Stimulated activated CD8-positive, alpha-beta memory T cell treated with anti-CD3 and anti-CD28 coated beads, Interleukin-15, amount 100 ng/mL, for 48 hours (primary cell): ENCODE measurements around the gene PPM1H.
A peak's percentile ranks its signal among the peaks of the same experiment; 100 is the strongest.

Experiments
- DNase-seq, 2 donors: peaks; one replicate each; pipeline ENCODE4 v3.0.0-alpha.2; 2020; ENCODE audit warnings: low read depth in 2 of 2

The PPM1H gene

DNA sequence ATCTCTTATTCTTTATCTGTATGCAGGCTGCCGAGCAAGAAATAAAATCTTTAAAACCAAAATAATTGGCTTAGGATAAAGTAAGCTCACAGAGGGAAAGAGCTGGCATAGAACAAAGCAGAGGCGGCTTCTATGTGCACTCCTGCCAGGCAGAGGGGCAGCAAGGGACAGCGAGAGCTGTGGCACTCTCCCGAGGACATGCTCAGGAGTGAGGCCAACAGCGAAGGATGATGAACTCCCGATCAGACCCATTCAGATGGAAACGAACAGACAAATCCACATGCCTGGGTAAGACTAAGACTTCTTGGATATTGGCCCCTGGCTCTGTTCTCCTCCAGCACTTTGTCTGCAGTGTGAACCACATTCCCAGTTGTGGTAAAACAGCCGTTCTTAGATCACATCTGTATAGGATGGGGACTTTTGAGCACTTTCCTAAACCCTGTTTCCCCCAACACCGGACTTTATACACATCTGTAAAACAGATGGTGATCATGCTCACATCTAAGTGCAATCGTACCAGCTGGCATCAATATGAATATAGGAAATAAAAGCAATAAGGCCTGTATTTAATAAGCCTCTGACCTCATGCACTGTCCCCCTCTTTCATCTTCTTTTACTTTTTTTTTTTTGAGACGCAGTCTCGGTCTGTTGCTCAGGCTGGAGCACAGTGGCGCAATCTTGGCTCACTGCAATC lies 134.1 kb downstream of the PPM1H start:
- DNase-seq = no peak

DNA sequence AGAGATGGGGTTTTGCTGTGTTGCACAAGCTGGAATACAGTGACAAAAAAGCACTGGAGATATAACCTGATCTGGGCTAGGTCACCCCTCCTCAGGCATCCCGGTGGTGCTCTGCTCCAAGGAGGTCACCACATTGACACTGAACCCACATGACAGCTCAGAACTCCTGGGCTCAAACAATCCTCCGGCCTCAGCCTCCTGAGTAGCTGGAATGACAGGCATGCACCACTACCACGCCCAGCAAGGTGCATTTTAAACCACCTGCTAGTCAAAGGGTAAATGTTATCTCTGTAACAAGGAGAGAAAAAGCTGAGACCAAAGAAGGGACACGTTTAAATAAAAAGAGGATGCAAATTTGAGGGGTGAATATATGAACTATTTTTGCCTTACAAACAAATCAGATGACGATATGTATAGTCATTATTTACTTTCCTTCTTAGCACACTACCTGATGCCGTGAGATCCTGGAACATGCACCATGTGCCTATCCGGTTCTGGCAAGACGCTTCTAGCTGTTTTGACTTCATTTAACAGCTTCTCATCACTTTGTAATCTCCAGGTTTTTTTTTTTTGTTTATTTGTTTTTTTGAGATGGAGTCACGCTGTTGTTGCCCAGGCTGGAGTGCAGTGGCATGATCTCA lies 135.1 kb downstream of the PPM1H start:
- DNase-seq = no peak

DNA sequence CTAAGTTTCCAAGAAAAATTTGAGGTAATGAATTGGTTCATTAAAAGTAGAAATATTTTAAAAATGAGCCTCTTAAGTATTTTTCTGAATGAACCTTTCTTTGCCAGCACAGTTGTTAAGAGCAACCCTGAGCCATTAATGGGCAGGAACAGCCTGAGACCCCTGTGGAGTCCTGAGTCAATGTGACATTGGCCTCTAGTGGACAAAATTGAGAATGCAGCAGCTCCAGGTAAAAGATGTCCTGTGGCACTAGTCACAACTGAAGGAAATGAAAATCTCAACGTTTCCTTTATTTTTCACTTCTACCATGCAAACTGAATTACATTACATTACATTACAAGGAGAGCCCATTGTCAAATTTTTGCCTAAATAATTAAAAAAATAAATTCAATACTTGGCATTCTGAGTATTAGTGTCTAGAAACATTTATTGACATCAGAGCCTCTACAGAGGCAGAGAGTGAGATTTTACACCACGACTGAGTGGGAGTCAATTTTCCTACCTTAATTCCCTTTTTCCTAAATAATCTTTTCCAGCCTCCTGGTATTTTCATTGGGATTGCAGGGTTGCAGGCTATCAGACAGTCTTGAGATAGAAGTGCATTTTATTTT lies 135.7 kb downstream of the PPM1H start:
- no peak for DNase-seq

DNA sequence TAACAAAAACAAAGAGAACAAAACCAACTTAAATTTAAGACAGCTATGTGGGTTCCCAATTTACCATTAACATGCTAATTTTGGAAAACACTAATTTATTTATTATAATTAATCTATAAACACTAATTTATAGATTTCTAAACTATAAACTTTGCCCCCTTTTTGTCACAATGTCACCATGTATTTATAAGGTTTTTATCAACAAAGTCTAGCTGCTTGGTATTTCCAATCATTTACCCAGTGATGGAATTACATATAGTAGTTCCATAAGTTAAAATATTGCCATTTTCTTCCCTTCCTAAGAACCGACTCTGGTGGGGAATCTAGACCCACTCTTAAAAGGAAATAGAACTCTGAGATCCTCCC lies 140.7 kb downstream of the PPM1H start:
- DNase-seq = no peak

DNA sequence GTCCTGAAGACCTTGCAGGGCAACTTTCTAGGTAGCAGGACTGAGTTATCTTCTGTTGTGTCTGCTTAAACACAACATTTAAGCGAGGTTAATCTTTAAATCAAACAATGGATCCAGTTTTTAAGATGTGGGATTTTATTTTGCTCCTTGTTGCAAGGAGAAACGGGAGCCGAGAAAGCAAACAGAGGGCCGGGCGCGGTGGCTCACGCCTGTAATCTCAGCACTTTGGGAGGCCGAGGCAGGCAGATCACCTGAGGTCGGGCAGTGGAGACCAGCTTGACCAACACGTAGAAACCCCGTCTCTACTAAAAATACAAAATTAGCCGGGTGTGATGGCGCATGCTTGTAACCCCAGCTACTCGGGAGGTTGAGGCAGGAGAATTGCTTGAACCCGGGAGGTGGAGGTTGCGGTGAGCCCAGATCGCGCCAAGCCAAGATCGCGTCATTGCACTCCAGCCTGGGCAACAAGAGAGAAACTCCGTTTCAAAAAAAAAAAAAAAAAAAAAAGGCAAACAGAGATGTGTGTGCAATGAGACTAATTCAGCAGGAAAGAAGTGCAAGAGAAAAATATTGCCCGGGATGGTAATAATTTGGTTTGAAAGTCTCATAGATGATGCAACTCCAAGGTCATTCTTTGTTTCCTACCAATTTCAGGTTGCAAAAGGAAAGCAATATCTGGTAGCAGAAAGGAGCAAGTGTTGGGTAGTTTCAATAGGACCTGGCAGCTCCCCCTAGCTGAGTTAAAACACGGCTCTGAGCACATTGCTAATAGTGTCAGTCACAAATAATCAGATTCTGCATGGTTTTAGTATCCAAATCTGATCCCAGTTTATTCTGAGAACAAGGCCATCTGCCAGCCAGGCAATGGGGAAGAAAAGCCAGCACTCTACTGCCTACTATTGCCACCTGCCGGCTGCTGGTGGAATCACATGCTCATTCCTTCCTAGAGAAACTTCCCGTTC lies 141.4 kb downstream of the PPM1H start:
- DNase-seq = peak in 1 of 2 donors; percentile 23

DNA sequence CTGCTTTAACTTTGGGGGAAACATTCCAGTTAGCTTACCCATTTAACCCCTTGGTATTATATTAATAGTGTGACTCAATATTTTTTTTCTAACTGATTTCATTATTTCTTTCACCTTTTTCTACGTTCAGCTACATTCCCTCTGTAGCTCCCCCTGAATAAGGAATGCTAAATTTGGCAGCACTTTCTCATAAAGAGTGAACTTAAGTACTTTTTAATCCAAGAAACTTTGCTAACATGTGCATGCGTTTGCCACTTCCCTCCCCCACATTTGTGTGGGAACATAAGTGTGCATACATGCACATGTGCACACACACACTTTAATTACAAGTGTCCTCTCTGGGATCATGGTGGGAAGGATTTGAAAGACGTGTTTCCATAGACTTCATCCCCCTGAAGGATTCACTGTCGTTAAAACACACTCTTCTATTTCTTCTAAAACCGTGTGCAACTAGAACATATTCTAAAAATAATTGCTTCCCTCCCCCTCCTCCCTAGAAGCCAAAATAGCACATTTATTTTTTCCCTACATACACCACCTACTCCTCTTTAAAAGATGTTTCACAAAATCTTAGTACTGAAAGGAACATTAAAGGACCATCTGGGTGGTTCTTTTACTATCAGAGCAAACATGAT lies 142.6 kb downstream of the PPM1H start:
- DNase-seq = no peak

DNA sequence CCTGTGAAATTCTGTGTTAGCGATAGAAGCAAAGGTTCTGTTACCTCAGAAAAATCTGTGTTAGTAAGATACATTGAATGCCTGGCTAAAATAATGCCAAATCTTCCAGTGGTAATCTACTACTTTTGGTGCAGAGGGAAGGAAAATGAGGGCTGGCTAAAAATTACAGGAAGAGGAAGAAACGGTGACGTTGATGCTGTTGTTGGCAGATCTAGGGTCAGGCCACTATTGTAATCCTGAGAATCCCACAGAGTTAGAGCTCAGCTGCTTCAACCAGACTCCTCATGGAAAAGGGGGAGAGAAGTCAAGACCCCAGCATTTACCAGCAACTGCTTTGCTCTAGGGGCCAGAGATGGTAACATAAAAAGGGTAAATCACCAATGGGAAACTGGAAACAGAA lies 145.1 kb downstream of the PPM1H start:
- no peak for DNase-seq

DNA sequence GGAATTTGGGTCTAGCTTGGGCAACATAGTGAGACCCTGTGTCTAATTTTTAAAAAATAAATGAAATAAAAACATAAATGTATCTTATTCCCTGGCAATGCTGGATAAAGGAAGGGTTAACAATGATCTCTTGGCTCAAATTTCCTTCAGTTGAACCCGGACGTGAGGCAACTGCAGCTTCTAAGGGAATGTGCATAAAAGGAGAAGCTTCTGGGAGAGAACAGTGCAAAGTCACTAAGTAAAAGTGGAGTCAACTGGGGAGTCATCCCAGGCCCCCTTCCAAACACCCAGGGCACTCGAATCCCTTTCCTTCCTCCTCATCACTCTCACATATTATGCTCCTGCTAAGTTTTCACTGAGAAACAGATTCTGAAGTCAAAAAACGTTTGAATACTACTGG lies 147.3 kb downstream of the PPM1H start:
- DNase-seq = no peak

DNA sequence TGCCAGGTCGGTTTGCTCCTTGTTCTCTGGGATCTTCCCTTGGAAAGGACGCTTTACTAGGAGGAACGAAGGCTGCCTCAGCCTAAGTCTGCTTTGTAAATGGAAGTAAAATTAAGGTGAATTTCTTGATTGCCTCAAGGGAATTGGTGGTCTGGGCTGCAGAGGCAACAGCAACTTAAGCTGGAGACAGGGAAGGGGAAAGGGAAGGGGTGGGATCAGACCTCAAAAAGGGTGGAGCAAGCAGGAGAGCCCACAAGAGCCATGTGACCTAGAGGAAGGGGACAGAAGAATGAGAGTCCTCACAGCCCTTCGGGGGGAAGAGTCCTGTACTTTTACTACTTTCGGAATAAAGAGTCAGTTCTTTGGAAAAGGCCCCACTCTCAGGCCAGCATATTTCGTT lies 147.9 kb downstream of the PPM1H start:
- DNase-seq = no peak

DNA sequence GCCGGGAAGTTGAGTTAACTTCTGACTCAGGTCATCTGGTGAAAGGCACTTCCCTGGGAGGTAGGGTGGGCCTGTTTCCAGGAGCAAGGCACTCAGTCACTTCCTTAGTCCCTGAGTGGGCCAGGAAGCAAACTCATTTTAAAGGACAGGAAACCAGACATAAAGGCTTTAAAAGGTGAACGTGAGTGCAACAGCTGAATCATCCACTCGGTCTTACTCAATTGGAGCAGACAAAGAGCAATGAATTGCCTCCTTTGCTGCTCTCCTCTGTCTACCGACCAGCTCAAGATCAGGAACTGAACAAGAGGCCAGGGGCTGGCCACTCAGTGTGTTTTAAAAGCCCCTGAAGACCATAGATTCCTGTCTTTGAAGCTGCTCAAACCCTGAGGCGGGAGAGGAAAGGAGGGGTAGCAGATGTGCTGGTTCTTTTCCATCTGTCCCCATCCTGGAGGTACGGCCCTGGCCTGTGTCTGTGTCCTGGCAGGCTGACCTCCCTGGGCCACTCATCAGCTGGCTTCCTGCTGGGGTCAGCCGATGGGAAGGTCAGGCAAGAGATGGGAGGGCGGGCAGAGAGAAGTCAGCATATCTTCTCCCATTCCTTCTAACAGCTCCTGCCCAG lies 148.9 kb downstream of the PPM1H start:
- no peak for DNase-seq

DNA sequence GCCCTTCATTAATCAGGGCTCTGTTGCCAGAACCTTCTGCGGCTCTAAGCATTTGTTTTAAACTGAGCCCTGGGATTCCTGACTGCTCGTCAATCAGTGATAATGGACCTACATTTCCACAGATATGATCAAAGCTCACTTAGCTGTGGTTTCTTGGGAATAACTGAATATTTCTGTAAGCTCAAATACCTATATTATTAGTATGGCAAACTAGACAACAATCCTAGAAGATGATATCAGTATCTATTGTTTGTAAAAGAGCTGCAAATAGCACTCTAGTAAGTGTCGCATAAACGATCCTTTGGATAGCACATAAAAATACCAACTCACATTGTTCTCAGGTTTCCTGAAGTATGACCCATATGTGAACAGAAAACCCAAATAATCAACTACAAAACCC lies 150.4 kb downstream of the PPM1H start:
- DNase-seq = no peak

DNA sequence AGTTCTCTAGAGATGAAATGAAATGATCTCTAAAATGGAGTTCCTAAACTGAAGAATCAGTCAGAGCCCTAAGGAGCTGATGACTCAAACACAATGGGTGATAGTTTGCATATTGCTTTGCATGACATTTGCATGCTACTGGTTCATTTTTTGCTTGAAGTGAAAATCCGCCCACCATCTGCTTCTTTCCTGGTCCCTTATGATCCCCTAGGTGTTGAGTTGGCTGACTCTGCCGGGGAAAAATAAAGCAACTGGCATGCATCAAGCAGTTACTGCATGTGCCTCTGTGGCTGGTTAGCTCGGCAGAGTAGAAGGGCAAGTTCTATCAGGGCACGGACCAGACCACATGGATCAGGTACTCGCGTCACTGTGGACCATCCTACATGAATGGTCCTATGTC lies 151.1 kb downstream of the PPM1H start:
- DNase-seq = no peak

DNA sequence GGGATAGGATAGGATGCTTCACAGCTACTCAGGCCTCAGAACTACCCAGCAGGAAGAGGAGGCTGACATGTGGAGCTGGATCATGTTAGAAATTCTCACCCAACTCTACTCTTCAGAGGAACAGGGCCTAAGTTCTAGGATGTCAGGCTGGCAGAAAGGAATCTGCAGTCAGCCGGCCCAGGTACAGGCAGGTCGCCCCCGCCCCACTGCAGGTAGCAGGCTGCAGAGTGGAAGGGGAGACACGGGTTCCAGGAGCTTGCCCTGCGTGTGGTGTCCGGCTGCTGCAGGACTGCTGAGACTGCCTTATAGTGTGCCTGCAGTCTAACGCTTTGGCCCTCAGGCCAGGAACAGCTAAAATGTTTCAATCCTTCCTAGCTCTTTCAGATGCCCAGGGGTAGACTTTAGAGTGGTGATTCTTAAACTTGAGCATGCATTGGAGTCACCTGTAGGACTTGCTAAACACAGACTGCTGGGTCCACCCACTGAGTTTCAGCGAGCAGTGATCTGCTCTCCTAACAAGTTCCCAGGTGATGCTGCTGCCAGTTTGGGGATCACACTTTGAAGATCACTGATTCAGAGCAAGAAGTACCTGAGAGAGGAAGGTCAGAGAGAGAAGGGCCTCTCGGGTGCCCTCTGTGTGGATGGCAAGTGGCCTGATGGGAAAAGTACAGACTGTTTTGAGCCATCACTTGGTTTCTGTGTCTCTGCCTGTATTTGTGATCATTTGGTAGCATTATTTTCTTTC lies 153.6 kb downstream of the PPM1H start:
- DNase-seq = no peak

DNA sequence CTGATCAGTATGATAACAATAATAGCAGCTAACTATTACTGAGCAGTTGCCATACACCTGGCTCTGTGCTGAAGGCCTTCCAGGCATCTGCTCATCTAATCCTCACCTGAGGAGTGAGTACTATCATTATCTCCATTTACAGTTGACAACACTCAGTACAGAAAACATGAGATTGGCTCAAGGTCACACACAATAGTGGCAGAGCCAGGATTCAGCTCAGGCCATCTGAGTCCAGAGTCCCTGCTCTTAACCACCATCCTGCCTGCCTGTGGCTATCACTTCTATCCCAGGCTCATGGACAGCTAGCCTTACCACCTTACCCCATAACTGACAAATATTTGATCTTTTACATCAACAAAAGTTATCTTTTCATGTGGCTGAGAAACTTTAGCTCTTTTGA lies 155.5 kb downstream of the PPM1H start:
- DNase-seq = no peak

DNA sequence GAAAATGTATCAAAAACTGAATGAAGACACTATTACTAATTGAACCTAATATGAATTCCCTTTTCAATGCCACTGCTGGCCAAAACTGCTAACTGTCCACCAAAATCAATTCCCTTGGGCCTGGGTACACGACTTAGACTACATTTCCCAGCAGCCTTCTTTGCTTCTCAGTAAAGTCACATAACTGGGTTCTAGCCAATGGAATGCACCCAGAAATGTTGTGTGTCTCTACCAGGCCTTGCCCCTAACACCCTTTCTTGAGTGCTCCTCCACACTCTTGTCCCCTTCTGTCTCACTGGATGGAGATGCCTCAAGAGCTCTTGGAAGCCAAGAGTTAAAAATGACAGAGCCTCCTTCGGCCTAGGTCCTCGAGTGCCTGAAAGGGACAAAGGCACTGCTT lies 156.8 kb downstream of the PPM1H start:
- no peak for DNase-seq

DNA sequence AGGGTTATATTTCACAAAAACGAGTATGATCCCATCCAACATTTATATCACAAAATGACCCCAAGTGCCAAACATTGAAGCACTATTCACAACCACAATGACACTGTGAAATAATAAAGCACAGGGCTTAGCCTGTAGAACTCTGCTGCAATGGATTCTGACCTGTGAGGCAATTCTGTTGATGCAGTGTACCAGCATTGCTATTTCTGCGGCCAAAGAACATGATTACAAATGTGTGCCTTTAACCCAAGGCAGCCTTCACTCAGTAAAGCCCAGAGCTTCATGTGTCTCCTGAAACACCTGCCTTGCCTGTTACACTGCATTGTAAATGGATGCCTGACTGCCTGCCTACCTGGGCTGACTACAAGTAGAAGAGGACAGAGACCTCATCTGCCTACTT lies 158.0 kb downstream of the PPM1H start:
- no peak for DNase-seq

DNA sequence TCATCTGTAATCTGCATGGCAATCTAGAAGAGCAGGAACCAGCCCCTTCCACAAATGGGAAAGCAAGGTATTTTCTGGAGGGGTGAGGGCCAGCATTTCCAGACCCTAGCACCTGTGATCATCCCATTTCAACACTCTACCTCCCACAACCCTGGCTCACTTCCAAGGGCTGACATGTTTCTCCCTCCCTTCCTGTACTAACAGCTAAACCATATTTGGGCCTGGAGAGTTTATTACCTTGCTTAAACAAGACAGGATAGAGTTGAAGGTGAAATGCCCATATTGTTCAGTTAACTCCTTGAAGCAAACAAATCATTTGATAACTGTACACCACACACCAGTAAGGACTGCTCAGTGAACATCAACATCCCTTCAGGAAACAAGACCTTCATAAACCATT lies 158.4 kb downstream of the PPM1H start:
- DNase-seq = no peak

DNA sequence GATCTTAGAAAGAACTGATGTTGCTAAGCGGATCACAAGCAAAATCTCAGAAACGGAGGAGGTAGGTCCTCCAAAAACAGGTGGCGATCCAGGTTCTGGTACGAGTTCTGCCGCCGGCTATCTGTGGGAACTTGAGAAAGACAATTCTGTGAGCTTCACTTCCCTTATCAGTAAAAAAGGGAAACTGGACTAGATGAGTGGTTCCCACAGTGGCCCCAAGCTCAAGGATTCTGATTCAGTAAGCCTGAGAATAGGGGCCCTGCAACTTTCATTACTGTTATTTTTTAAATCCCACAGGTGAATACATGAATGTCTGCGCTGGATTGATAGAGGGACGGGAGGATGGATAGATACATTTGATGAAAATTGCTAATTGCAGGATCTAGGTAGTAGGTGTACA lies 160.2 kb downstream of the PPM1H start:
- DNase-seq = no peak

DNA sequence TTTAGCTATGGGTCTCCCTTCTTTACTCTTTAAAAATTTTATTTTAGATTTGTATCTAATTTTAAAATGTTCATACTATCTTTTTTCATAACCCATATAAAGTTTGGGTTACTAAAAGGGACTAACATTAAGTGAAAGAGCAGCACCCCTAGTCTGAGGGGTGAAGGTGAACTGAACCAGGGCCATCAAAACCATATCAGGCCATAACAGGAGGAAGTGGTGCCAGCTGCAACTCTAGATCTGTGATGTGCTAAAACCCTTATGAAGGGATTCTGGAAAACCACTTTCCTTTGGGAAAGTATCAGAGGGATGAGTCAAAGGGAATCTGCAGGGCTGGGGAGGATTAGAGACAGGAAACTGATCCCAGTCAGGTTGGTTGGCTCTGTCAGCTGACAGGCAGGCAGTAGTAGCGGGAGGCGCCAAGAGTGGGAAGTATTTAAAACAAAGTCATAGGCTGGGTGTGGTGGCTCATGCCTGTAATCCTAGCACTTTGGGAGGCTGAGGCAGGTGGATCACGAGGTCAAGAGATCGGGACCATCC lies 162.5 kb downstream of the PPM1H start:
- no peak for DNase-seq

DNA sequence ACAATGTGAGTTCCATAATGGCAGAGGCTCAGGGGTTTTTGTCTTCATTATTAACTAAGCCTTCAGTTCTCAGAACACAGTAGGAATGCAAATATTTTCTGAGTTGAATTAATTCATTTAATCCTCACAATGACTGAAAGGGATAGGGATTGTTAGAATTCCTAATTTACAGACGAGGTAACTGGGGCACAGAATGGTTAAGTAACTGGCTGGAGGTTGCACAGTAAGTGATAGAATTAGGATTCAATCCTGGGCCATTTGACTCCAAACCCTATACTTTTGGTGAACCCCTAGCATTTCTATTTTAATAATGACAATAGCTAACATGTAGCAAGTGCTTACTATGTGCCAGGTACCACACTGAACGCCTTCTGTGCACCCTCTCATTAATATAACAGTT lies 163.1 kb downstream of the PPM1H start:
- DNase-seq = no peak
